H1 (cell line): Measurements from ENCODE around the gene ZNF750.

Experiments
- CEBPB ChIP-seq: IDR thresholded peaks from 2 replicates; pipeline ENCODE4 v1.6.1; 2012; ENCODE audit warnings: low read depth, low read length
- CHD1 ChIP-seq: IDR thresholded peaks from 2 replicates; pipeline ENCODE4 v1.6.1; 2012; ENCODE audit warnings: low read depth, low read length, improper control_type of control experiment
- CTCF ChIP-seq, 3 experiments: IDR thresholded peaks; 1 replicate in 2 of 3; 2 replicates in 1 of 3; pipeline versions ENCODE4 v1.5.1 to v1.6.1; 2011; ENCODE audit warnings: low read length in 3 of 3, mild to moderate bottlenecking in 3 of 3, inconsistent platforms in 2 of 3, low read depth in 1 of 3, moderate library complexity in 1 of 3; ENCODE audit not compliant: insufficient read depth in 1 of 3; ENCODE audit errors: control extremely low read depth in 1 of 3
- EP300 ChIP-seq, 2 experiments: IDR thresholded peaks; 1 replicate in 1 of 2; 2 replicates in 1 of 2; pipeline ENCODE4 v1.6.1; 2011 to 2012; ENCODE audit warnings: low read depth in 2 of 2, low read length in 2 of 2, mild to moderate bottlenecking in 2 of 2, borderline replicate concordance in 1 of 2, inconsistent platforms in 1 of 2, moderate library complexity in 1 of 2
- EZH2 ChIP-seq: fragments of 200-600 bp; sonication (generic); IDR thresholded peaks from 2 replicates; pipeline ENCODE4 v1.7.1; 2012; ENCODE audit warnings: low read depth, mild to moderate bottlenecking, moderate library complexity, low read length, inconsistent platforms; ENCODE audit not compliant: severe bottlenecking
- HDAC2 ChIP-seq, 2 experiments: fragments of 300-600 bp in 1 of 2; sonication (generic) in 1 of 2; IDR thresholded peaks; 2 replicates each; pipeline ENCODE4 v1.6.1; 2011 to 2012; ENCODE audit warnings: low read depth in 2 of 2, low read length in 2 of 2, mild to moderate bottlenecking in 2 of 2, moderate library complexity in 2 of 2, borderline replicate concordance in 1 of 2, inconsistent platforms in 1 of 2
- JUN ChIP-seq: IDR thresholded peaks from 2 replicates; pipeline ENCODE4 v1.6.1; 2011; ENCODE audit warnings: low read depth, mild to moderate bottlenecking, improper control_type of control experiment, low read length
- POLR2A ChIP-seq, 2 experiments: IDR thresholded peaks; 1 replicate in 1 of 2; 2 replicates in 1 of 2; pipeline ENCODE4 v1.6.1; 2011; ENCODE audit warnings: low read depth in 2 of 2, low read length in 2 of 2, mild to moderate bottlenecking in 2 of 2; ENCODE audit errors: control extremely low read depth in 1 of 2
- POLR2AphosphoS5 ChIP-seq: IDR thresholded peaks from 2 replicates; pipeline ENCODE4 v1.6.1; 2011; ENCODE audit warnings: low read depth, low read length
- TAF1 ChIP-seq: IDR thresholded peaks from 2 replicates; pipeline ENCODE4 v1.6.1; 2011; ENCODE audit warnings: mild to moderate bottlenecking, low read depth, low read length
- USF2 ChIP-seq: IDR thresholded peaks from 2 replicates; pipeline ENCODE4 v1.6.1; 2011; ENCODE audit warnings: low read length, improper control_type of control experiment
- YY1 ChIP-seq: IDR thresholded peaks from 2 replicates; pipeline ENCODE4 v1.6.1; 2011; ENCODE audit warnings: low read depth, mild to moderate bottlenecking, low read length

- TF ChIP-seq CTCF (IDR thresholded peaks at IDR 0.05; ENCODE audit: control extremely low read depth in 1 of 3, insufficient read depth in 1 of 3, low read depth in 1 of 3, low read length in 3 of 3) (no peak), POLR2AphosphoS5 (no peak), EP300 (IDR thresholded peaks at IDR 0.05; ENCODE audit: borderline replicate concordance in 1 of 2, low read depth in 2 of 2, low read length in 2 of 2) (no peak), EZH2 (no peak), YY1 (no peak), POLR2A (IDR thresholded peaks at IDR 0.05; ENCODE audit: control extremely low read depth in 1 of 2, low read depth in 2 of 2, low read length in 2 of 2) (no peak), HDAC2 (IDR thresholded peaks at IDR 0.05; ENCODE audit: borderline replicate concordance in 1 of 2, low read depth in 2 of 2, low read length in 2 of 2) (no peak), CEBPB (no peak), USF2 (no peak), CHD1 (no peak), TAF1 (no peak), JUN (no peak)
Measured at GRCh38 chr17:82793974-82794630, 45.7 kb downstream of the ZNF750 start.
